Transverse colon (tissue), 4 donors: ENCODE results near the gene FAM72D.
"Not testable (repeated sequence)": the region's sequence is repeated elsewhere in the genome, so short reads cannot be mapped to it uniquely, and the experiment has no call there.

Source experiments
- CTCF ChIP-seq, 5 experiments: fragments of 200-600 bp in 3 of 5; fragments of 450-650 bp in 2 of 5; sonication (generic) in 3 of 5; IDR thresholded peaks; 1 replicate in 2 of 5; 2 replicates in 3 of 5; pipeline ENCODE4 v1.5.1; 2016 to 2017; ENCODE audit warnings: antibody characterized with exemption in 5 of 5, inconsistent platforms in 3 of 5, mild to moderate bottlenecking in 2 of 5, moderate library complexity in 1 of 5
- EP300 ChIP-seq: sonication (generic); formaldehyde crosslinking; IDR thresholded peaks from one replicate; pipeline ENCODE4 v1.6.1; 2017; ENCODE audit warnings: antibody characterized with exemption, low read depth
- POLR2A ChIP-seq: fragments of 450-650 bp; IDR thresholded peaks from one replicate; pipeline ENCODE4 v1.6.1; 2016; ENCODE audit warnings: antibody characterized with exemption, mild to moderate bottlenecking, moderate library complexity
- POLR2AphosphoS5 ChIP-seq, 3 donors: sonication (generic); formaldehyde crosslinking; IDR thresholded peaks; one replicate each; pipeline ENCODE4 v1.6.1; 2016; ENCODE audit warnings: antibody characterized with exemption in 3 of 3

DNA sequence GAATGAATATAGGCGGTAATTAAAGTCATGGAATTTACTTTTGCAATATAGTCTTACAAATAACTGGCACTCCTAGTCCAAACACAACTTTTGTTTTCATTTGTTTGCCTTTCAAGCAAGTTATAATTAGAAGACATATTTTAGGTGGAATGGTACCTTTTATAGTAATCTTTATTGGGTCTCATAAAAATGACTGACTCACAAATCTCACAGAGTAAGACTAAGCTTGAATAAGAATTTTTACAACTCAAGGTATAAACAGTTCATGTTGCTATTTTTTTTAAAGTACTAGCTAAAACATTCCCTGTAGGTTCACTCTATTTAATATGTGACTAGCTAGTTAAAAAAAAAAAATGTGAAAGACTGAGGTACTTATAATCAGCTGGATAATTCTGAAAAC, 6.0 kb downstream of the FAM72D start:
- TF ChIP-seq CTCF (IDR thresholded peaks at IDR 0.05); POLR2AphosphoS5 (IDR thresholded peaks at IDR 0.05); POLR2A; EP300: not testable (repeated sequence)
